Hindlimb muscle (tissue), 1 donor: Measurements from ENCODE around the gene ERG. TPM values are rescaled to one million over a fixed set of nuclear protein-coding genes. Genes with fewer than 3 reads are reported as not detected.

Experiments used
- DNase-seq: peaks from one replicate; pipeline ENCODE4 v3.0.0-alpha.2; 2013
- polyA plus RNA-seq: library from polyadenylated mRNA; unstranded; fragments of 120-200 nt; gene quantifications from one replicate; pipeline ENCODE4 v1.2.1, GENCODE V29; 2013; ENCODE audit not compliant: insufficient read length

ERG gene
- polyA plus RNA-seq, 1 donor: 18.2 TPM

DNA sequence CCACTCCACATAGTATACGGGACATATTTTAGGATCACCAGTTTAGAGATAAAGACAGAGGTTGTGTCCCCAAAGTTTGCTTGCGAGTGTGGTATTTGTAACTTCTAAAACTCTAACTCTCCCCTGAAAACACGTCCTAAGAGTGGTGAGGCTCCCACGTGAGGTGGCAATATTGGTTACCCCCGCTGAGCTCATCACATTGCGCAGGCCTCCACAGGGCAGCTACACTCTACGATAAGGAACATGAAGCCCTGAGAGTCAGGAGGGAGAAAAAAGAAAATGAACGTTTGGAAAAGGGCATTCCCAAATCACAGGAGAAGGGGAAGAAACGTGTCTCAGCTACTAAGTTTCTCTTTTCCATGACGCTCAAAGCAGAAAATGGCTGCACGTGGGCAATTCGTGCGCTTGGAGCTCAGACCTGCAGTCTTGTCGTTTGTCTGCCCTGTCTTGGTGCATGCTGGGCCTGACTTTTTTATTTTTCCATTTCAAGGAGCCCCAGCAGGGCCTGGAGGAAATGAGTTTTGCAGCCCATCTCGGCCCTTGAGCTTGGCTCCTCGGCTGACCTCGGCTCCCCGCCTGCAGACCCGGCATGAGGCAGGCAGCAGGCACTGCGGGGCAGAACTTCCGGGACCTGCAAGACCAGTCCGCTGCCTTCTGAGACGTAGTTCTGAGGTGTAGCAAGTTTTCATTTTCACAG lies 25.7 kb downstream of the ERG start:
- peak; percentile 46 for DNase-seq

- DNase-seq: no peak
These were observed 26.5 kb downstream of the ERG start for GRCh38 chr21:38471766-38472165.

DNA sequence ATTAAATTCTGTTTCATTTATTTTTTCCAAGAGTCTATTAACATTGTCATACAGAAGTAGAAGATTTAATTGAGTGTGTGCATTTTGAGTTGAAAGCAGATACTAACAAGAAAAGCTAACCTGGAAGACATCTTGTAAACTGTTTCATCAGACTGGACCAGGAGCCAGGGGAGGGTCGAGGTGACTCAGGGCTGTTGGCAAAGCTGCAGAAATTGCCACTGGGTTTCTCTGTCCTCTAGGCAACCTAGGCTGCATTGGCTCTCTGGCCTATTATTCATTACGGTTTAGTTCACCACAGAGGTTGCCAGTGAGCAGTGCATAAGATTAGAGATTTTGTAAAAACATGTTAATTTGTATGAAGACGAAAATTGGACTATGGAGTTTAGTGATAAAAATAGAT lies 27.5 kb downstream of the ERG start:
- DNase-seq: no peak

- no peak for DNase-seq
These were observed 28.6 kb downstream of the ERG start for GRCh38 chr21:38469642-38470041.

DNA sequence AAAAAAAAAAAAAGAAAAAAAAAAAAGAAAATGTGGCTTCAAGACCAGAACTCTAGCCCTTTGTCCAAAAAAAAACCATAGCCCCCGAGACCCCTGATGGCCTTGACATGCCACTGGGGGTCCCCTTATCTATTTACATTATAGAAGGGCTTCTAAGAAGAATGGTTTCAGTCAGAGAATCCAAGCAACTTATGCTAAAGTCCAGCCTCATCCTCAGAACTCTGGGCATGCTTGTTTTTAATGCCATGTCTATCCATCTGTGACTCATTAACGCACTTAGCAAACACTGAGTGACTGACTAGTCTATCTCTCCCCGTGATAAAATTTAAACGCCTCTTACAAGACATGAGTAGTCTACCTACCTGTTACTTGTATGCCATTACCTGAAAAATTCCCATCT lies 29.3 kb downstream of the ERG start:
- DNase-seq: no peak

- DNase-seq: no peak
These were observed 30.4 kb downstream of the ERG start for GRCh38 chr21:38467911-38468310.

DNA sequence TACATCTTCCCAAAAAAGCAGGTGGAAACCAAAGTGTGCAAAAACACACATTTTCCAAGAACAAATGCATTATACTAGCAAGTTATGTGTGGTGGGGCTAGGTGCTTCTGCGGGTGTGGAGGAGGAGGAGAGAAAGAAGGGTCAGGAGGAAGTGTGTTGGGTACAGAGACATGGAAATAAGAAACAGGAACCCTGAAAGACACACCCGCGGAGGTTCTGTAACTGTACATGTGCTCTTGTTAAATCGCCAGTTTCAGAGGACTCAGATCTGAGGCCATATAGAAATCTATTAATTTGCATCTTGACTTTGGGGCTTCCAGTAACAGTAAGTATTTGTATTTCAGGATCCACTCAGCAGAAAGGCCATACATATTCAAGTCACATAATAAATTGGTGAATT lies 30.9 kb downstream of the ERG start:
- no peak for DNase-seq

- DNase-seq: peak; percentile 29
These were observed 38.0 kb downstream of the ERG start for GRCh38 chr21:38460171-38460742.

GRCh38 chr21:38459490-38459889 lies 38.8 kb downstream of the ERG start:
- no peak for DNase-seq

DNA sequence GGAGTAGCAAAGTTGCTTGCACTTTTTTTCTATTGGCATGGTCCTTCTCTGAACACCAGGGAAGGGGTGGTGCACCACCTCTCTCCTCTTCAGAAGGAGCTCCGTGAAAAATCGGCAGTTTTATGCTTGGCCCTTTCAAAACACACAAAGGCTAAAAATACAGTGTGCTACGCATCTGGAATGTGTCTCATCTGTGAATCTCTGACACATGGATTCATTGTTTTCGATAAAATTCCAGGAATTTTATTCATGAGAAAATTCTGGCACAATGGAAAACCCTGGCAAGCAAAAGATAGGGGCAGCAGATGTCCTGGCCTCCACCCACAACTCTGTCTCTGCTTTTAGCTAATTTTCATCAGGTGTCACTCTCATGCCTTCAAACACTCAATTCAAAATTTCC lies 42.9 kb downstream of the ERG start:
- no peak for DNase-seq

DNA sequence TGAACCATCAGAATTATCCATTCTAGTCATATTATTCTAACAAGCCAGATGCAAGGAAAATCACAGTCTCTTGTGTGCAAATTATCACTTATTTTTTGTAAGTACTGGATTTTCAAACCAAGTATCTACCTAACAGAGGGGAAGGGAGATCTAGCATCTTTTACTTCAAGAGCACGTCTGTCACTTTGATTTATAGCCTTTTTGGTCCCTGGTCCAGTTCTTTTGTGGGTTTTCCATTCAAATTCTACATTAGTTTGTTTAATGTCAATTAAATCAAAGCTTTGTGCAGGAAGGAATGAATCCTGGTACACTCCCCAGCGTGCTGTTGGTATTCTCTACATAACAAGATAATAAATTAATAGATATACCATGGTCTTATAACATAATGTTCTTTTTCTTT lies 43.6 kb downstream of the ERG start:
- no peak for DNase-seq

- no peak for DNase-seq
These were observed 44.1 kb downstream of the ERG start for GRCh38 chr21:38454161-38454560.

DNA sequence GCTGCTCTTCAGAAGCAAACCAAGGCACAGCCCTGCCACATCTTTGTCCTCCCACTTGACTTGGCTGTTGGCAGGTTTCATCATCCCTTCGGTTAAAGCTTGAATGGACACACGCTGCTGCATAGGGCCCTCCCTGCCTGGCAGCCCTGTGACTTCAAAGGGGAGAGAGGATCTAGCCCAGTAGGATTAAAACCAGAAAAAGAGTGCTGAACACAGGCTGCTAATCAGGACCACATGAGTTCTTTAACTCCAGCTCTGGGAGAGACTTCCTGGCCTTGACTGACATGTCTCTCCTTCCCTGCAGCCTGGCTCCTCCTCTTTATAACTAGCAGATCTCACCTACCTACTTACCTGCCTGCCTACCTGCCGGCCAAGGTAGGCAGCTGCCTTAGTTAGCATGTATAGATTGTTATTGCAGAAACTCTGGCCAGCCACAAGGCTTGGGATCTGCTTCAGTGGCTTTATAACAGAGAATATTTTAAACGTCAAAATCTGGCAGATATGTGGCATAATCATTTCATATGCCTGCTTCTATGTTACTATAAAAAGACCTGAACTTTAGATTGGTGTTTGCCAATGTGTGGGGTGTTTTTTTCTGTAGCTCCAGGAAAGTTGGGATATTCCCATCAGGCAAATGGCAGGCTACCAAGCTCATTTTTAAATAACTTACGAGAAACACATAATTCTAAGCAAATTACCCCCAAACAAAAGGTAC lies 49.4 kb downstream of the ERG start:
- no peak for DNase-seq

- DNase-seq: no peak
These were observed 50.7 kb downstream of the ERG start for GRCh38 chr21:38447611-38448010.

- DNase-seq: no peak
These were observed 53.6 kb downstream of the ERG start for GRCh38 chr21:38444691-38445090.

- DNase-seq: no peak
These were observed 55.2 kb downstream of the ERG start for GRCh38 chr21:38443110-38443509.

DNA sequence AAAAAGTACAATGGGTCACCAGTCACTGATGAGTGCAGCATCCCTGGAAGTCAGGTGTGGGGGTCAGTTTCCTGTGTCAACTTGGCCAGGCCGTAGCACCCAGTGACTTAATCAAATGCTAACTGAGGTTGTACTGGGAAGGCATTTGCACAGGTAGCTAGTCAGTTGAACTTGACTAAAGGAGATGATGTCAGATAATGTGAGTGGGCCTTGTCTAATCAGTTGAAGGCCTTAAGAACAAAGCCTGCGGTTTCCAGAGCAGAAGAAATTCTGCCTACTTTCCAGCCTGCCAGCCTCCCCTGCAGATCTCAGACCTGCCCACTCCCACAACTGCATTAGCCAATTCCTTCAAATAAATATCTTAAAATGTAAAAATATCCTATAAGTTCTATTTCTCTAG lies 57.1 kb downstream of the ERG start:
- DNase-seq: no peak

- DNase-seq: no peak
These were observed 57.5 kb downstream of the ERG start for GRCh38 chr21:38440746-38441145.

GRCh38 chr21:38439957-38440356 lies 58.3 kb downstream of the ERG start:
- DNase-seq: no peak

DNA sequence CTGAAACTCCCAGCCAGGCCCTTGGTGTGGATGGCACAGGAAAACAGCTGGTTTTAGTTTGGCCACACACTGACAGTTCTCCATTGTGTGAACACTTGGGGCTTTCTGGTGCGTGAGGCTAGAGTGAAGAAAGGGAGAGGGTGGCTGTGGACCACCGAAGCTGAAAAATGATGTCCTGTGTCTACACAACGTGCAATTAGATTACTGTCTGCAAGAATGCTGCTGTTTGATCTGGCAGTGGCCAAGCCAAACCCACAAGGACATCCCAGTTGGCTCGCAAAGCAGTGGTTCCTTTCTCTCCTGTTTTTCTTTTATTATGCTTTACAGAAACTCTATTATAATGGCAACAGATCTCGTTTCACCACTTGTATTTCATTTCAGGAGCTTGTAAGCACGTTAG lies 58.9 kb downstream of the ERG start:
- no peak for DNase-seq

GRCh38 chr21:38438462-38438893 lies 59.8 kb downstream of the ERG start:
- no peak for DNase-seq

DNA sequence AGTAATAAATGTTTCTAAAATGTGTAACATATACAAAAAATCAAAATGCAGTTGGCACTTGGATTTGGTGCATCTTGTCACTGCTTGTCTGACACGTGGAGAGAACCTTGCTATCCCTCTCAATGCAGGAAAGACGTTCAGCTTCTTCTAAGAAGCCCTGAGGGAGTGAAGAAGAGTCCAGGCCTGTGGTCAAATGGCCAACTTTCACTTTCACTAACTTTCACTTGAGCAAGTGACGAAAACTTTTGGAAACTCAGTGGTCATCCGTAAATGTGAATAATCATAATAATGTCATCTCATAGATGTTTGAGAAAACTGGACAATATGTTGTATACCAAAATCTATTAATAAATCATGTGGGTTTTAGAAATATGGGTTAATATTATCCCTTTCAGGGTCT lies 61.9 kb downstream of the ERG start:
- no peak for DNase-seq

DNA sequence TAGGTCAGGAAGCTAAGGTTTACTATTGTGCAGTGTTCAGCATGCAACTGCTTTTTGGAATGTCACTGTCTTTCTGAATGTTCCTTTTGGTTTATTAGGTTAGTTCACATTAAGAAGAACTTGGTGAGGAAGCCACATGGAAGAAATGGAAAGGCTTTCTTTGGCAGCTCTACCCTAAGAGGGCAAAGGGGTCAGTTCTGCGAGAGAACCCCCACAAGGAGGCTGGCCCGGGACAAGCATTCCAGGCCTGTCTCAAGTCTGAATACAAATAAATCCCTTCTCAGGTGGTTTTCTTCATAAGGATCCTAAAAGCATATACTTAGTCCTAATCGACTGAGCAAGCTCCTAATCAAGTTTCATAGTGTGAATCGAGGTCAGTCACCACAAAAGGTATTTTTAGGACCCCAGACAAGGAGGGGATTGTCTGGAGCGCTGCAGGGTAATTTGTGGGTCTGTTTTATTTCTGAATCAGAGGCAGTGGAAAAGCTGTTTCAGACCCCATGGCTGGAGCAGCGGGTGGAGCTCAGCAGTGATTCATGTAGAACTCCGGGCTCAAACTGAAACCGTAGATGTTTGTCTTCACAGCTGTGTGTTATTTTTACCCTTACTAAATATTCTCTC lies 63.3 kb downstream of the ERG start:
- no peak for DNase-seq

DNA sequence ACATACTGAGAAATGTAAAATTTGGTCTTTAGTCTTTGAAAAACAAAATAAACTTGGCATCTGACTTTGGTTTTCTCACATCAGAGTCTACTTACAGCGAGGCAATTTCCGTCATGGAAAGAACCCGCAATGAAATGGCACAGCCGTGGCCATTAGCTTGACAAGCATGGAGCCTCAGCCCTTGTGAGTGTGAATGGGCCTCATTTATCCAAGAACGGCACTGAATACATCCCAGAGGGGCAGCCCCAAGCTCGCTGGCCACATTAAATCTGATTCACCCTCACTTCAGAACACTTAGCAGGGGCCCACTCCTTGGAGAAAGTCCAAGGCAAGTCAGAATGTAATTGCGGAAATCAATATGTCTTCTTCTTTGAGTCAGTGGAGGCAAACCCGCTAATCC lies 64.8 kb downstream of the ERG start:
- no peak for DNase-seq
